Measurements from ENCODE around the gene EFCC1. TPM values are rescaled to one million over a fixed set of nuclear protein-coding genes. Genes with fewer than 3 reads are reported as not detected.

Gene EFCC1
- polyA plus RNA-seq, 2 of the 4 experiments (the other 2 are of a cell fraction), result 0.04 TPM; not detected in 1

DNA sequence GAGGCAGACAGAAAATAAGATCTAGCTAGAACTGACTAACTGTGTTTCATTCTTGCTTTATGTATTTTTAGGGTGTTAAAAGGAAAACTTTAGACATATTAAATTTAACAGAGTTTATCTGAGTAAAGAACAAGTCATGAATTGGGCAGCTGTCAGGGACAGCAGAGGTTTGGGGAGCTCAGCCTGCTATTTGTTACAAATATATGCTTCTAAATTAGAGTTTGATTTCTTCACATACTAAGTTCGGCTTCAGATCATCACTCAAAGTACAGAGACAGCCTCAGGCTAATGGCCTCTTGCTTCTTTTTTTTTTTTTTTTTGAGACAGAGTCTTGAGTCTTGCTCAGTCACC is 21.9 kb downstream of the EFCC1 start:
- CTCF ChIA-PET, result interaction anchor here (0.6 to 2.4 kb wide), 5 partner anchors 8 to 46 kb away, joined by 3 to 7 read pairs (median 4); no protein-coding TSS in a partner anchor
- POLR2A ChIA-PET, result interaction anchor here (1.2 kb wide), 1 partner anchor 226 kb away, joined by 3 read pairs; the partner anchor contains the start of gene COPG1
- no peak overlapping the region for H3K27ac ChIP-seq
- no peak for FAIRE-seq
- H3K4me1 ChIP-seq, result peaks cover 6% of the 10 kb centered on the region; the same call in 2 of the 3 replicates
- no peak overlapping the region for H3K4me3 ChIP-seq
- TF ChIP-seq NR3C1 (IDR thresholded peaks at IDR 0.05) (no peak), RARB (CRISPR knock-in tag; IDR thresholded peaks at IDR 0.05) (no peak), CHD4 (IDR thresholded peaks at IDR 0.05; ENCODE audit: borderline replicate concordance) (no peak), FOXS1 (CRISPR knock-in tag; IDR thresholded peaks at IDR 0.05) (no peak), RAD21 (conservative IDR thresholded peaks at IDR 0.05 in 1 of 2, IDR thresholded peaks at IDR 0.05 in 1 of 2) (no peak), NPAS2 (CRISPR knock-in tag; IDR thresholded peaks at IDR 0.05; ENCODE audit: borderline replicate concordance) (no peak), ZNF302 (CRISPR knock-in tag; IDR thresholded peaks at IDR 0.05) (no peak), CBX2 (IDR thresholded peaks at IDR 0.05; ENCODE audit: borderline replicate concordance, low read depth) (no peak), POLR2AphosphoS2 (conservative IDR thresholded peaks at IDR 0.05; ENCODE audit: low read length) (no peak), KDM1A (IDR thresholded peaks at IDR 0.05; ENCODE audit: low read depth) (no peak)
- TF ChIP-seq, protein P1, sequence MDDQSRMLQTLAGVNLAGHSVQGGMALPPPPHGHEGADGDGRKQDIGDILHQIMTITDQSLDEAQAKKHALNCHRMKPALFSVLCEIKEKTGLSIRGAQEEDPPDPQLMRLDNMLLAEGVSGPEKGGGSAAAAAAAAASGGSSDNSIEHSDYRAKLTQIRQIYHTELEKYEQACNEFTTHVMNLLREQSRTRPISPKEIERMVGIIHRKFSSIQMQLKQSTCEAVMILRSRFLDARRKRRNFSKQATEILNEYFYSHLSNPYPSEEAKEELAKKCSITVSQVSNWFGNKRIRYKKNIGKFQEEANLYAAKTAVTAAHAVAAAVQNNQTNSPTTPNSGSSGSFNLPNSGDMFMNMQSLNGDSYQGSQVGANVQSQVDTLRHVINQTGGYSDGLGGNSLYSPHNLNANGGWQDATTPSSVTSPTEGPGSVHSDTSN (IDR thresholded peaks at IDR 0.05), result no peak
- TF ChIP-seq, protein P2, sequence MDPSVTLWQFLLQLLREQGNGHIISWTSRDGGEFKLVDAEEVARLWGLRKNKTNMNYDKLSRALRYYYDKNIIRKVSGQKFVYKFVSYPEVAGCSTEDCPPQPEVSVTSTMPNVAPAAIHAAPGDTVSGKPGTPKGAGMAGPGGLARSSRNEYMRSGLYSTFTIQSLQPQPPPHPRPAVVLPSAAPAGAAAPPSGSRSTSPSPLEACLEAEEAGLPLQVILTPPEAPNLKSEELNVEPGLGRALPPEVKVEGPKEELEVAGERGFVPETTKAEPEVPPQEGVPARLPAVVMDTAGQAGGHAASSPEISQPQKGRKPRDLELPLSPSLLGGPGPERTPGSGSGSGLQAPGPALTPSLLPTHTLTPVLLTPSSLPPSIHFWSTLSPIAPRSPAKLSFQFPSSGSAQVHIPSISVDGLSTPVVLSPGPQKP (IDR thresholded peaks at IDR 0.05; ENCODE audit: low read depth, low read length), result no peak
- H3K4me2 ChIP-seq, result no peak overlapping the region
- no peak for ATAC-seq
- H3K9me3 ChIP-seq, result no peaks in the 10 kb centered on the region
- 45% methylated on average over 1 of the region's 1 CpG for WGBS (ENCODE audit: missing lambda C conversion rate)
- no peak for DNase-seq (ENCODE audit: low read depth in 1 of 2, low spot score in 1 of 2)

DNA sequence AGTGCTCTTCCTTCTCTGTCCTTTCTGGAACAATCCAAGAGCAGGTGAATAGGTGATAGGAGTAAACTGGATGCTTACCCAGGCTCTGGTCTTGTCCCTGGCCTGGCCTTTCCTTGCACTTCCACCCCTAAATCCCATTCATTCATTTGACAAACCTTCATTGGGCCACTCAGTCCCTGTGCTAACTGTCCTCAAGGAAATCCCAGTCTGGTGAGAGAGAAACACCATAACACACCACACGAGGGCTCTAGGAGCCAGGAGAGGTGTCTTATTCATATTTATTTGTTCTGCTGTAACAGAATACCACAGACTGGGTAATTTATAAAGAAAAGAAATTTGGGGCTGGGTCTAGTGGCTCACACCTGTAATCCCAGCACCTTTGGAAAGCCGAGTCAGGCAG is 22.8 kb downstream of the EFCC1 start:
- TF ChIP-seq, protein P3, sequence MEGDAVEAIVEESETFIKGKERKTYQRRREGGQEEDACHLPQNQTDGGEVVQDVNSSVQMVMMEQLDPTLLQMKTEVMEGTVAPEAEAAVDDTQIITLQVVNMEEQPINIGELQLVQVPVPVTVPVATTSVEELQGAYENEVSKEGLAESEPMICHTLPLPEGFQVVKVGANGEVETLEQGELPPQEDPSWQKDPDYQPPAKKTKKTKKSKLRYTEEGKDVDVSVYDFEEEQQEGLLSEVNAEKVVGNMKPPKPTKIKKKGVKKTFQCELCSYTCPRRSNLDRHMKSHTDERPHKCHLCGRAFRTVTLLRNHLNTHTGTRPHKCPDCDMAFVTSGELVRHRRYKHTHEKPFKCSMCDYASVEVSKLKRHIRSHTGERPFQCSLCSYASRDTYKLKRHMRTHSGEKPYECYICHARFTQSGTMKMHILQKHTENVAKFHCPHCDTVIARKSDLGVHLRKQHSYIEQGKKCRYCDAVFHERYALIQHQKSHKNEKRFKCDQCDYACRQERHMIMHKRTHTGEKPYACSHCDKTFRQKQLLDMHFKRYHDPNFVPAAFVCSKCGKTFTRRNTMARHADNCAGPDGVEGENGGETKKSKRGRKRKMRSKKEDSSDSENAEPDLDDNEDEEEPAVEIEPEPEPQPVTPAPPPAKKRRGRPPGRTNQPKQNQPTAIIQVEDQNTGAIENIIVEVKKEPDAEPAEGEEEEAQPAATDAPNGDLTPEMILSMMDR (IDR thresholded peaks at IDR 0.05), result peak; percentile 22; the same call in 1 of the 3 replicates
- TF ChIP-seq RAD21 (conservative IDR thresholded peaks at IDR 0.05 in 1 of 2, IDR thresholded peaks at IDR 0.05 in 1 of 2), result peak; percentile 23 to 25; a peak in 3 of 5 replicates
- no peak for TF ChIP-seq RNF2 (IDR thresholded peaks at IDR 0.05; ENCODE audit: borderline replicate concordance, low read depth)
- TF ChIP-seq, protein P4, sequence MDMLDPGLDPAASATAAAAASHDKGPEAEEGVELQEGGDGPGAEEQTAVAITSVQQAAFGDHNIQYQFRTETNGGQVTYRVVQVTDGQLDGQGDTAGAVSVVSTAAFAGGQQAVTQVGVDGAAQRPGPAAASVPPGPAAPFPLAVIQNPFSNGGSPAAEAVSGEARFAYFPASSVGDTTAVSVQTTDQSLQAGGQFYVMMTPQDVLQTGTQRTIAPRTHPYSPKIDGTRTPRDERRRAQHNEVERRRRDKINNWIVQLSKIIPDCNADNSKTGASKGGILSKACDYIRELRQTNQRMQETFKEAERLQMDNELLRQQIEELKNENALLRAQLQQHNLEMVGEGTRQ (IDR thresholded peaks at IDR 0.05), result no peak
- TF ChIP-seq SMC3 (IDR thresholded peaks at IDR 0.05), result peak; percentile 20; the same call in 1 of the 3 replicates
- TF ChIP-seq GATA3 (IDR thresholded peaks at IDR 0.05; ENCODE audit: borderline replicate concordance), result no peak
- Histone ChIP-seq H3K9me3 (no peaks in the 10 kb centered on the region), H3K4me1 (peaks cover 6% of the 10 kb centered on the region; the same call in 2 of the 3 replicates), H3K27ac (no peak overlapping the region), H3K4me3 (no peak overlapping the region), H3K4me2 (no peak overlapping the region)
- FAIRE-seq, result no peak
- WGBS (ENCODE audit: missing lambda C conversion rate), result 5% methylated on average over 2 of the region's 2 CpGs
- ATAC-seq, result peak in 1 of 2 experiments; percentile 31; a peak in 2 of 6 replicates
- DNase-seq (ENCODE audit: low read depth in 1 of 2, low spot score in 1 of 2), result peak; percentile 31 to 38
- ChIA-PET POLR2A (no interaction called here), CTCF (interaction anchor here (1.2 to 2.4 kb wide), 3 partner anchors 9 to 222 kb away, joined by 4 to 7 read pairs (median 5); no protein-coding TSS in a partner anchor)

DNA sequence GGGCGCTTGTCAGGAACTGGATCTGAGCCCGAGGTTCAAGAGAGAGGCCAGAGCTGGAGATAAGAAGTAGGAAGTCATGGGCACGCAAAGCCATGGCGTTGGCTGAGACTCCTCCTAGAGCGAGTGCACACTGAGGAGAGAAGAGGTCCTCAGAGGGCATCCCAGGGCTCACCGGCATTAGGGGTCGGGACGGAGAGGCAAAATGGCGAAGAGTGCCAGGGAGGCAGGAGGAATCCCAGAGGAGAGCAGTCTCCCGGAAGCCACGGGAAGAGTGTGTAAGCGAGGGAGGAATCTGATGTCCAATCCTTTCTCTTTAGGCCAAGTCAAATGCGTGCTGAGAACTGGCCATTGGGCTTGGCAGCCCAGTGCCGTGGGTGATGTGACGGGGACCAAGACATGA is 24.0 kb downstream of the EFCC1 start:
- TF ChIP-seq, protein P4 (IDR thresholded peaks at IDR 0.05), result no peak
- TF ChIP-seq CHD2 (IDR thresholded peaks at IDR 0.05; ENCODE audit: low read length, partially characterized antibody) (no peak), POLR2A (IDR thresholded peaks at IDR 0.05; ENCODE audit: low read length) (no peak), ZFP36 (IDR thresholded peaks at IDR 0.05; ENCODE audit: borderline replicate concordance, partially characterized antibody) (no peak), HOXB13 (CRISPR knock-in tag; IDR thresholded peaks at IDR 0.05; ENCODE audit: low read depth) (no peak), JUN (IDR thresholded peaks at IDR 0.05) (no peak), PHF8 (IDR thresholded peaks at IDR 0.05; ENCODE audit: borderline replicate concordance, low read depth) (no peak), EP300 (IDR thresholded peaks at IDR 0.05) (no peak), MAZ (IDR thresholded peaks at IDR 0.05; ENCODE audit: borderline replicate concordance, low read depth, low read length) (no peak)
- TF ChIP-seq, protein P5, sequence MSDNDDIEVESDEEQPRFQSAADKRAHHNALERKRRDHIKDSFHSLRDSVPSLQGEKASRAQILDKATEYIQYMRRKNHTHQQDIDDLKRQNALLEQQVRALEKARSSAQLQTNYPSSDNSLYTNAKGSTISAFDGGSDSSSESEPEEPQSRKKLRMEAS (IDR thresholded peaks at IDR 0.05), result no peak
- no peak for ATAC-seq
- Histone ChIP-seq H3K27ac (no peak overlapping the region), H3K4me2 (no peak overlapping the region), H3K9me3 (peaks cover under 1% of the 10 kb centered on the region; the same call in 1 of the 3 replicates), H3K4me1 (peaks cover 6% of the 10 kb centered on the region; the same call in 2 of the 3 replicates), H3K4me3 (no peak overlapping the region)
- ChIA-PET POLR2A (no interaction called here), CTCF (interaction anchor here (1.2 to 4.3 kb wide), 7 partner anchors 10 to 221 kb away, joined by 3 to 17 read pairs (median 4); no protein-coding TSS in a partner anchor)
- no peak for FAIRE-seq
- DNase-seq (ENCODE audit: low read depth in 1 of 2, low spot score in 1 of 2), result no peak
- 86% methylated on average over 15 of the region's 15 CpGs for WGBS (ENCODE audit: missing lambda C conversion rate)
